Measurements from ENCODE around the gene ZC3H14.

- TF ChIP-seq POLR2AphosphoS5 (IDR thresholded peaks at IDR 0.05): no peak
- no peak for TF ChIP-seq CTCF (IDR thresholded peaks at IDR 0.05)
These were observed 1.0 kb downstream of the ZC3H14 start for GRCh38 chr14:88563845-88564244.

Measured in sigmoid colon (tissue), 4 donors.